Measurements from ENCODE around the gene EIF4E2. TPM values are rescaled to one million over a fixed set of nuclear protein-coding genes. Genes with fewer than 3 reads are reported as not detected.

EIF4E2 gene
- total and polyA plus RNA-seq, 2 of the 4 experiments (the other 2 are of a cell fraction), result 52.1 to 105 TPM

DNA sequence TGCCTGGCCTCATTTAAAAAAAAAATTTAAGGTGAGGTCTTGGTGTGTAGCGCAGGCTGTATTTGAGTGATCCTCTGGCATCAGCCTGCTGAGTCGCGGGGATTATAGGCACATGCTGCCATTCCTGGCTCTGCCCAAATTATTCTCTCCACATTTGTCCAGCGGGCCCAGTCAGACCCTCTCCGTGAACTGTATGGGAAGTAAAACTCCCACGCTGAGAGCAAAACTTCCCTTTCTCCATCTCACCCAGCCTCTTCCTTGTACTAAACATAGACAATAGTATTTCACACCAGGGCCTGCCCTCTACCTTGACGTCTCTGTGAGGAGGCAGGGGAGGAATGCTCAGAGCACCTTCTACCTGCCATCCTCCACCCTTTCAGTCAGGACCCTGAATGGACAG lies 37.0 kb downstream of the EIF4E2 start:
- H3K27ac ChIP-seq (ENCODE audit: insufficient read depth, low read length), result no peak overlapping the region

More for the DNA sequence above, 37.0 kb downstream of the EIF4E2 start:
- Histone ChIP-seq H4K91ac (ENCODE audit: insufficient read depth, low read depth, low read length) (no peak overlapping the region), H3K14ac (replicated peaks; ENCODE audit: low read depth, low read length) (no peak overlapping the region), H2AK5ac (ENCODE audit: low read depth, low read length) (no peak overlapping the region), H2AFZ (replicated peaks; ENCODE audit: low read length, poor library complexity) (no peak overlapping the region), H3K4me3 (ENCODE audit: insufficient read depth, low read depth, low read length) (no peak overlapping the region), H3K9ac (ENCODE audit: low read depth, low read length) (no peak overlapping the region), H3K36me3 (ENCODE audit: control insufficient read depth, insufficient read depth, low read length) (no peaks in the 10 kb centered on the region), H2BK5ac (ENCODE audit: low read depth, low read length, poor library complexity, severe bottlenecking) (no peak overlapping the region), H3K4me1 (ENCODE audit: control insufficient read depth, insufficient read depth, low read length) (peaks cover 3% of the 10 kb centered on the region), H3K23ac (ENCODE audit: low read depth, low read length) (no peak overlapping the region), H4K8ac (ENCODE audit: low read depth in 2 of 2, low read length in 2 of 2) (no peak overlapping the region), H3K79me1 (ENCODE audit: low read depth in 1 of 2, low read length in 2 of 2) (no peaks in the 10 kb centered on the region), H3K4ac (ENCODE audit: low read depth, low read length) (no peak overlapping the region), H3K18ac (ENCODE audit: low read depth, low read length) (no peak overlapping the region), H2BK20ac (ENCODE audit: low read depth, low read length) (no peak overlapping the region), H3K27me3 (ENCODE audit: control insufficient read depth, insufficient read depth, low read length) (no peaks in the 10 kb centered on the region), H4K20me1 (ENCODE audit: insufficient read depth, low read length) (no peaks in the 10 kb centered on the region), H4K5ac (ENCODE audit: low read depth, low read length) (no peak overlapping the region), H3K56ac (ENCODE audit: extremely low read depth, insufficient read depth, low read length) (no peak overlapping the region), H3K4me2 (ENCODE audit: low read depth, low read length) (no peak overlapping the region), H2AK9ac (replicated peaks; ENCODE audit: low read depth, low read length, poor library complexity) (no peak overlapping the region), H3K9me3 (ENCODE audit: control insufficient read depth, insufficient read depth, low read length) (no peaks in the 10 kb centered on the region), H3K9me1 (ENCODE audit: insufficient read depth, low read length) (peaks cover 6% of the 10 kb centered on the region; the same call in 1 of the 2 replicates), H2BK15ac (ENCODE audit: low read depth, low read length) (no peak overlapping the region), H2BK120ac (ENCODE audit: low read depth, low read length) (no peak overlapping the region)
- ATAC-seq (ENCODE audit: low read depth) (no peak), DNase-seq (no peak)
- dilution Hi-C loops (cut with HindIII; ENCODE audit: low sequenced_read_pairs, unreplicated experiment), result no loop called here
- TF ChIP-seq POLR2A (IDR thresholded peaks at IDR 0.05; ENCODE audit: low read depth, low read length) (no peak), NFE2L2 (IDR thresholded peaks at IDR 0.05; ENCODE audit: low read depth, low read length) (no peak), CHD1 (IDR thresholded peaks at IDR 0.05; ENCODE audit: low read depth, low read length) (no peak), RCOR1 (IDR thresholded peaks at IDR 0.05; ENCODE audit: insufficient replicate concordance, low read length) (no peak), CTCF (conservative IDR thresholded peaks at IDR 0.05; ENCODE audit: low read depth, low read length) (no peak), MAFK (IDR thresholded peaks at IDR 0.05; ENCODE audit: low read depth, low read length) (no peak), USF2 (IDR thresholded peaks at IDR 0.05; ENCODE audit: low read depth, low read length) (no peak), BHLHE40 (IDR thresholded peaks at IDR 0.05; ENCODE audit: low read depth, low read length) (no peak), MXI1 (IDR thresholded peaks at IDR 0.05; ENCODE audit: borderline replicate concordance, low read depth, low read length) (no peak), SMC3 (IDR thresholded peaks at IDR 0.05; ENCODE audit: low read depth, low read length) (no peak)
- in situ Hi-C loops (cut with MboI; ENCODE audit: low sequenced_read_pairs), result no loop called here
- BruUV-seq (replicated peaks), result no TSS peak
- intact Hi-C loops (cut with micrococcal nuclease), result no loop called here
- CTCF ChIA-PET, result no interaction called here
- POLR2A ChIA-PET (ENCODE audit: unreplicated experiment), result no interaction called here
- no CpG with 5 or more reads among the region's 7 CpGs for WGBS, 2 experiments (ENCODE audit: extremely low coverage in 2 of 2, insufficient read length in 1 of 2)

All from IMR-90 (cell line).